ENCODE measurements around the gene CORO1C. TPM values are rescaled to one million over a fixed set of nuclear protein-coding genes. Genes with fewer than 3 reads are reported as not detected.
"Not testable (repeated sequence)": the region's sequence is repeated elsewhere in the genome, so short reads cannot be mapped to it uniquely, and the experiment has no call there.

CORO1C gene
- total RNA-seq, 4 donors from 2014 or later, result 221 to 441 (median 315) TPM

DNA sequence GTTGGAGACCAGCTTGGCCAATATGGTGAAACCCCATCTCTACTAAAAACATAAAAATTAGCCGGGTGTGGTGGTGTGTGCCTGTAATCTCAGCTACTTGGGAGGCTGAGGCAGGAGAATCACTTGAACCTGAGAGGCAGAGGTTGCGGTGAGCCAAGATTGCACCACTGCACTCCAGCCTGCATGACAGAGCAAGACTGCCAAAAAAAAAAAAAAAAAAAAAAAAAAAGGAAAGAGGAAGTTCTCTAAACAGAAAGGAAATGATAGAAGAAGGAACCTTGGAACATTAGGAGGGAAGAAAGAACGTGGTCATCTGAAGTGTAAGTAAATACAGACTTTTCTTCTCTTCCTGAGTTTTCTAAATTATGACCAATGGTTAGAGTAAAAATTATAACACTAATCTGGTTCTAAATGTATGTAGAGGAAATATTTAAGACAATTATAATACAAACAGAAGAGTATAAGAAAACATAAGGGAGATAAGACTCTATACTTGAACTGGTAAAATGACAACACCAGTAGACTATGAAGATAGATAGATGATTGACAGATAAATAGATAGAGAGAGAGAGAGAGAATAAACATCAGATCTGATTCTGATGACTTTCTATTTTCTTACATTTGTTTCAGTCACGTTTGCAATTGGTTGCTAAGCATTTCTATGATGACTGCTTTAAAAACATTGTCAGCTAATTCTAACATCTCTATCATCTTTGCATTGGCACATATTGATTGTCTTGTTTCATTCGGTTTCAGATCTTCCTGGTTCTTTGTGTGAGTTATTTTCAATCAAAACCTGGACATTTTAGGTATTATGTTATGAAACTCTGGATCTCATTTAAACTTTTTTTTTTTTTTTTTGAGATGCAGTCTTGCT is 12.9 kb upstream of the CORO1C start:
- no peak for TF ChIP-seq EP300 (IDR thresholded peaks at IDR 0.05)
- TF ChIP-seq POLR2A (IDR thresholded peaks at IDR 0.05; ENCODE audit: low read depth), result no peak
- no peak for TF ChIP-seq POLR2AphosphoS5 (IDR thresholded peaks at IDR 0.05)
- TF ChIP-seq, protein P1, sequence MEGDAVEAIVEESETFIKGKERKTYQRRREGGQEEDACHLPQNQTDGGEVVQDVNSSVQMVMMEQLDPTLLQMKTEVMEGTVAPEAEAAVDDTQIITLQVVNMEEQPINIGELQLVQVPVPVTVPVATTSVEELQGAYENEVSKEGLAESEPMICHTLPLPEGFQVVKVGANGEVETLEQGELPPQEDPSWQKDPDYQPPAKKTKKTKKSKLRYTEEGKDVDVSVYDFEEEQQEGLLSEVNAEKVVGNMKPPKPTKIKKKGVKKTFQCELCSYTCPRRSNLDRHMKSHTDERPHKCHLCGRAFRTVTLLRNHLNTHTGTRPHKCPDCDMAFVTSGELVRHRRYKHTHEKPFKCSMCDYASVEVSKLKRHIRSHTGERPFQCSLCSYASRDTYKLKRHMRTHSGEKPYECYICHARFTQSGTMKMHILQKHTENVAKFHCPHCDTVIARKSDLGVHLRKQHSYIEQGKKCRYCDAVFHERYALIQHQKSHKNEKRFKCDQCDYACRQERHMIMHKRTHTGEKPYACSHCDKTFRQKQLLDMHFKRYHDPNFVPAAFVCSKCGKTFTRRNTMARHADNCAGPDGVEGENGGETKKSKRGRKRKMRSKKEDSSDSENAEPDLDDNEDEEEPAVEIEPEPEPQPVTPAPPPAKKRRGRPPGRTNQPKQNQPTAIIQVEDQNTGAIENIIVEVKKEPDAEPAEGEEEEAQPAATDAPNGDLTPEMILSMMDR (IDR thresholded peaks at IDR 0.05), result no peak
- H3K36me3 ChIP-seq, result no peaks in the 10 kb centered on the region
- H3K9me3 ChIP-seq, result no peaks in the 10 kb centered on the region
- DNase-seq (ENCODE audit: extremely low spot score), result no peak
- H3K4me1 ChIP-seq, result peaks cover 0 to 7% (median 3%) of the 10 kb centered on the region in 4 donors
- 77% methylated on average over 5 of the region's 5 CpGs for WGBS
- no peaks in the 10 kb centered on the region for H3K27me3 ChIP-seq
- H3K27ac ChIP-seq (replicated peaks in 1 of 4), result no peak overlapping the region
- no peak overlapping the region for H3K4me3 ChIP-seq
- intact Hi-C loops (cut with DNase I), result loop anchor here (10.0 kb wide), 1 partner anchor 211 kb away; no protein-coding TSS in a partner anchor

DNA sequence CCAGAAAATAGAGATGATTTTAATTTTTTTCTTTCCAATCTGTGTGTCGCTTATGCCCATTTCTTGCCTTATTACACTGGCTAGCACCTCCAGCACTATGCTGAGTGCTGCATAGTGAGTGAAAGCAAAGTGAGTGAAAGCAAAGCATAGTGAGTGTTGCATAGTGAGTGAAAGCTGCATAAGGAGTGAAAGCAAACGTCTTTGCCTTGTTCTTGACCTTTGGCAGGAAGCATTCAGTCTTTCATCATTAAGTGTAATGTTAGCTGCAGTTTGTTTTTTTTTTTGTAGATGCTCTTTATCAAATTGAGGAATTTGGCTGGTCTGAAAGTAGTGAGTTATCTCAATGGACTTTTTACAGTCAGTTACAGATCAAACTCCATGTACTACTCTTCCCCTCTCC is 6.9 kb upstream of the CORO1C start:
- Histone ChIP-seq H3K27me3 (no peaks in the 10 kb centered on the region), H3K9me3 (no peaks in the 10 kb centered on the region), H3K36me3 (no peaks in the 10 kb centered on the region), H3K4me3 (no peak overlapping the region), H3K4me1 (peaks cover 0 to 21% (median 4%) of the 10 kb centered on the region in 4 donors), H3K27ac (replicated peaks in 1 of 4) (no peak overlapping the region)
- TF ChIP-seq EP300 (IDR thresholded peaks at IDR 0.05) (no peak), POLR2AphosphoS5 (IDR thresholded peaks at IDR 0.05) (no peak), POLR2A (IDR thresholded peaks at IDR 0.05; ENCODE audit: low read depth) (no peak)
- TF ChIP-seq, protein P1 (IDR thresholded peaks at IDR 0.05), result no peak
- no peak for DNase-seq (ENCODE audit: extremely low spot score)
- intact Hi-C loops (cut with DNase I), result no loop called here
- 67% methylated on average over 2 of the region's 2 CpGs for WGBS

DNA sequence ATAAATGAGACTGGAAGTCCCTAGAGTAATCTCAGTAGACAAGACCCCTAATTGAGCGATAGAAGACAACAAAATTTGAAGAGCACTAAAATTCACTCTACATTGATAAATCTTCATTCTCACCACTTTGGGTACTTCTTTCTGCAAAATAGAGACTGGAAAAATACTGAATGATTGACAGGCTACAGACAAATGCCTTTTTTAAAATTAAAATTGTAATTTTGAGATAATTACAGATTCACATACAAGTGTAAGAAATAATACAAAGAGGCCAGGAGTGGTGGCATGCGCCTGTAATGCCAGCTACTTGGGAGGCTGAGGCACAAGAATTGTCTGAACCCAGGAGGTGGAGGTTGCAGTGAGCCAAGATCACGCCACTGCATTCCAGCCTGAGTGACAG is 4.5 kb upstream of the CORO1C start:
- Histone ChIP-seq H3K9me3 (no peaks in the 10 kb centered on the region), H3K27ac (replicated peaks in 1 of 4) (no peak overlapping the region), H3K4me3 (no peak overlapping the region), H3K4me1 (peaks cover 5 to 28% (median 11%) of the 10 kb centered on the region in 4 donors), H3K27me3 (no peaks in the 10 kb centered on the region), H3K36me3 (no peaks in the 10 kb centered on the region)
- intact Hi-C loops (cut with DNase I), result no loop called here
- WGBS, result 98% methylated on average over 3 of the region's 3 CpGs
- no peak for DNase-seq (ENCODE audit: extremely low spot score)
- TF ChIP-seq POLR2AphosphoS5 (IDR thresholded peaks at IDR 0.05) (no peak), POLR2A (IDR thresholded peaks at IDR 0.05; ENCODE audit: low read depth) (no peak), EP300 (IDR thresholded peaks at IDR 0.05) (no peak)
- TF ChIP-seq, protein P1 (IDR thresholded peaks at IDR 0.05), result no peak

DNA sequence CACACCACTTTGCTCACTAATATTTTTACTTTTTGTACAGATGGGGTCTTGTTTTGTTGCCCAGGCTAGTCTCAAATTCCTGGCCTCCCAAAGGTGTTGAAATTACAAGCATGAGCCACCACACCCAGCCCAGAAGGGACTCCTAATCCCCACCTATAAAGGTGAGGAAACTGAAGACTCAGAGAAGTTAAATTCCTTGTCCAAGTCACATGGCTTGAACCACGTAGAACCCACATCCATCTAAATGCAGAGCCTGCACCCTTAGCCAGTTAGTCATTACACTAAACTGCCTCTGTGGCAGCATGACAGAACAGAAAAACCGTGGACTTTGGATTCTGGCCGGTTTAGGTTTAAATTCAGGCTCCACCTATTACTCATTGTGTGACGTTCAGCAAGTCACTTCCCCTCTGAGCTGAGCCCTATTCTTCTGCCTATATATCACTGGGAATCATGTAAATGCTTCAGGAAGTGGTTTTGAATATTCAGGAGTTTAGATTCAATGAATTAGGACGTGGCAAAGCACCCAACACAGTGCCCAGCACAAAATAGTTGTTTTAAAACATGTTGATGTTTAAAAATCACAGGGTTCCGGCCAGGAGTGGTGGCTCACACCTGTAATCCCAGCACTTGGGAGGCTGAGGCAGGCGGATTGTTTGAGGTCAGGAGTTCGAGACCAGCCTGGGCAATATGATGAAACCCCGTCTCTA is 3.0 kb upstream of the CORO1C start:
- H3K4me1 ChIP-seq, result peaks cover 9 to 28% (median 15%) of the 10 kb centered on the region in 4 donors
- H3K27ac ChIP-seq (replicated peaks in 1 of 4), result peak overlapping the region; percentile 74 to 99 (median 88)
- H3K27me3 ChIP-seq, result no peaks in the 10 kb centered on the region
- no peaks in the 10 kb centered on the region for H3K36me3 ChIP-seq
- peak; percentile 43 to 46 for TF ChIP-seq POLR2AphosphoS5 (IDR thresholded peaks at IDR 0.05)
- no peak for TF ChIP-seq EP300 (IDR thresholded peaks at IDR 0.05)
- TF ChIP-seq, protein P1 (IDR thresholded peaks at IDR 0.05), result no peak
- intact Hi-C loops (cut with DNase I), result loop anchor here (5.0 kb wide), 3 partner anchors 42 to 118 kb away; no protein-coding TSS in a partner anchor
- H3K4me3 ChIP-seq, result no peak overlapping the region
- H3K9me3 ChIP-seq, result no peaks in the 10 kb centered on the region
- DNase-seq (ENCODE audit: extremely low spot score), result no peak
- 53% methylated on average over 9 of the region's 9 CpGs for WGBS

DNA sequence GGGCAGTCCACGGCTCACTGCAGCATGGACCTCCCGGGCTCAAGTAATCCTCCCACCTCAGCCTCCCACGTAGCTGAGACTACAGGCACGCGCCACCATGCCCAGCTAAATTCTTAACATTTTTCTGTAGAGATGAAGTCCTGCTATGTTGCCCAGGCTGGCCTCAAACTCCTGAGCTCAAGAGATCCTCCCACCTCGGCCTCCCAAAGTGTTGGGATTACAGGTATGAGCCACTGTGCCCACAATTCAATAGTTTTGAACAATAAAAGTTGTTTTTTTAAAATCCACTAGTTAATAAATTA is 1.9 kb upstream of the CORO1C start:
- intact Hi-C loops (cut with DNase I), result loop anchor here (5.0 kb wide), 3 partner anchors 41 to 119 kb away; no protein-coding TSS in a partner anchor
- 98% methylated on average over 6 of the region's 6 CpGs for WGBS
- peak overlapping the region; percentile 99 to 100 (median 99) for H3K27ac ChIP-seq (replicated peaks in 1 of 4)

More for the DNA sequence above, 1.9 kb upstream of the CORO1C start:
- H3K9me3 ChIP-seq; DNase-seq (ENCODE audit: extremely low spot score); H3K36me3 ChIP-seq; H3K27me3 ChIP-seq; H3K4me3 ChIP-seq: not testable (repeated sequence)
- peaks cover 14 to 35% (median 26%) of the 10 kb centered on the region in 4 donors for H3K4me1 ChIP-seq
